Measurements from ENCODE around the gene JMJD8.

- no peak for TF ChIP-seq POLR2A (IDR thresholded peaks at IDR 0.05)
- no peak for TF ChIP-seq CTCF (IDR thresholded peaks at IDR 0.05)
These were observed 22.3 kb upstream of the JMJD8 start for GRCh38 chr16:706189-707061.
